Ovary (tissue), 3 donors: ENCODE data around the gene CAPN13.

ENCODE experiments used
- EP300 ChIP-seq: sonication (generic); formaldehyde crosslinking; IDR thresholded peaks from one replicate; pipeline ENCODE4 v1.6.1; 2017; ENCODE audit warnings: antibody characterized with exemption
- TF ChIP-seq, protein P1 (sequence below), 3 donors: fragments of 450-650 bp in 2 of 3; fragments of 200-600 bp in 1 of 3; IDR thresholded peaks; one replicate each; pipeline versions ENCODE4 v1.5.1 to v1.8.0; 2016 to 2022; ENCODE audit warnings: antibody characterized with exemption in 3 of 3, mild to moderate bottlenecking in 1 of 3
- donor health status: DM: no; HTN: no; CAD: no.

DNA sequence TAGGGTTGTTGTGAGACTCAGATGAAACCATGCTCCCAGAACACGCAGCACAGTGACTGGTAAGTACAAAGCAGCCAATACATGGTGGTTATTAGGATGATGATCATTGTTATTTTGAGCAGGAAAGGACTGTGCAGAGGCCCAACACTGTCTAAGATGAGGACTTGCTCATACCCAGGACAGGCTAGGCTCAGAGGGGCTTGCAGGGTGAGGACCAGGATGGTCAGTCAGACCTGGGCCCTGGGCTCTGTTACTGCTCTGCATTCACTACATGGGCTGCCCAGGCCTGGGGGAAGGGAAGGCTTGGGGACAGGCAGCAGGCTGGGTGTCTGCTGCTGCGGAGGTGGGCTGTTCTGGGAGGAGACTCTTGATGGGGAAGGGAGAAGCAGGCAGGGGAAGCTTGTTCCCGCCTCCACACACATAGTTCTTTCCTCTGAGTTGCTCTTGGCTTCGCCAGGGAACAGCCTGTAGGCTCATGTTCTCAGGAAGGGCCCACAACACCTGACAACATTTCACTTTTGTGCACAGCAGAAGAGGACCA lies 17.5 kb downstream of the CAPN13 start:
- TF ChIP-seq, protein P1, sequence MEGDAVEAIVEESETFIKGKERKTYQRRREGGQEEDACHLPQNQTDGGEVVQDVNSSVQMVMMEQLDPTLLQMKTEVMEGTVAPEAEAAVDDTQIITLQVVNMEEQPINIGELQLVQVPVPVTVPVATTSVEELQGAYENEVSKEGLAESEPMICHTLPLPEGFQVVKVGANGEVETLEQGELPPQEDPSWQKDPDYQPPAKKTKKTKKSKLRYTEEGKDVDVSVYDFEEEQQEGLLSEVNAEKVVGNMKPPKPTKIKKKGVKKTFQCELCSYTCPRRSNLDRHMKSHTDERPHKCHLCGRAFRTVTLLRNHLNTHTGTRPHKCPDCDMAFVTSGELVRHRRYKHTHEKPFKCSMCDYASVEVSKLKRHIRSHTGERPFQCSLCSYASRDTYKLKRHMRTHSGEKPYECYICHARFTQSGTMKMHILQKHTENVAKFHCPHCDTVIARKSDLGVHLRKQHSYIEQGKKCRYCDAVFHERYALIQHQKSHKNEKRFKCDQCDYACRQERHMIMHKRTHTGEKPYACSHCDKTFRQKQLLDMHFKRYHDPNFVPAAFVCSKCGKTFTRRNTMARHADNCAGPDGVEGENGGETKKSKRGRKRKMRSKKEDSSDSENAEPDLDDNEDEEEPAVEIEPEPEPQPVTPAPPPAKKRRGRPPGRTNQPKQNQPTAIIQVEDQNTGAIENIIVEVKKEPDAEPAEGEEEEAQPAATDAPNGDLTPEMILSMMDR (IDR thresholded peaks at IDR 0.05), result no peak
- TF ChIP-seq EP300, result no peak
